GM21528 (cell line): Measurements from ENCODE around the gene MYO18B.

ENCODE experiments used
- ATAC-seq: cut with Tn5 transposase; IDR thresholded peaks from one replicate; pipeline ENCODE4 v1.9.1; 2021; ENCODE audit warnings: mild to moderate bottlenecking, moderate library complexity; ENCODE audit not compliant: unreplicated experiment, low FRiP score

The MYO18B gene

GRCh38 chr22:26025626-26026025 lies 283.6 kb downstream of the MYO18B start:
- no peak for ATAC-seq

GRCh38 chr22:26027341-26027740 lies 285.4 kb downstream of the MYO18B start:
- ATAC-seq, result no peak

- no peak for ATAC-seq
These were observed 289.7 kb downstream of the MYO18B start for GRCh38 chr22:26031641-26032040.

GRCh38 chr22:26033071-26033470 lies 291.1 kb downstream of the MYO18B start:
- ATAC-seq, result no peak

- no peak for ATAC-seq
These were observed 291.6 kb downstream of the MYO18B start for GRCh38 chr22:26033586-26033985.

- no peak for ATAC-seq
These were observed 293.5 kb downstream of the MYO18B start for GRCh38 chr22:26035523-26035922.

- no peak for ATAC-seq
These were observed 296.4 kb downstream of the MYO18B start for GRCh38 chr22:26038365-26038764.

- ATAC-seq, result no peak
These were observed 299.9 kb downstream of the MYO18B start for GRCh38 chr22:26041931-26042330.

GRCh38 chr22:26043031-26043430 lies 301.0 kb downstream of the MYO18B start:
- no peak for ATAC-seq

GRCh38 chr22:26045051-26045450 lies 303.1 kb downstream of the MYO18B start:
- ATAC-seq, result no peak

- ATAC-seq, result no peak
These were observed 303.9 kb downstream of the MYO18B start for GRCh38 chr22:26045860-26046259.

- no peak for ATAC-seq
These were observed 305.5 kb downstream of the MYO18B start for GRCh38 chr22:26047516-26047915.

GRCh38 chr22:26047920-26048319 lies 305.9 kb downstream of the MYO18B start:
- ATAC-seq, result no peak

- no peak for ATAC-seq
These were observed 308.1 kb downstream of the MYO18B start for GRCh38 chr22:26050079-26050478.

GRCh38 chr22:26053737-26054316 lies 311.8 kb downstream of the MYO18B start:
- no peak for ATAC-seq

GRCh38 chr22:26054841-26055605 lies 313.0 kb downstream of the MYO18B start:
- ATAC-seq, result no peak

GRCh38 chr22:26055693-26056092 lies 313.7 kb downstream of the MYO18B start:
- no peak for ATAC-seq

- ATAC-seq, result no peak
These were observed 314.6 kb downstream of the MYO18B start for GRCh38 chr22:26056455-26057200.

GRCh38 chr22:26057731-26058130 lies 315.7 kb downstream of the MYO18B start:
- ATAC-seq, result no peak

- no peak for ATAC-seq
These were observed 322.1 kb downstream of the MYO18B start for GRCh38 chr22:26064048-26064447.

GRCh38 chr22:26065847-26066246 lies 323.9 kb downstream of the MYO18B start:
- ATAC-seq, result no peak

GRCh38 chr22:26066534-26066933 lies 324.5 kb downstream of the MYO18B start:
- ATAC-seq, result no peak
